ENCODE measurements around the gene GTF3A.

DNA sequence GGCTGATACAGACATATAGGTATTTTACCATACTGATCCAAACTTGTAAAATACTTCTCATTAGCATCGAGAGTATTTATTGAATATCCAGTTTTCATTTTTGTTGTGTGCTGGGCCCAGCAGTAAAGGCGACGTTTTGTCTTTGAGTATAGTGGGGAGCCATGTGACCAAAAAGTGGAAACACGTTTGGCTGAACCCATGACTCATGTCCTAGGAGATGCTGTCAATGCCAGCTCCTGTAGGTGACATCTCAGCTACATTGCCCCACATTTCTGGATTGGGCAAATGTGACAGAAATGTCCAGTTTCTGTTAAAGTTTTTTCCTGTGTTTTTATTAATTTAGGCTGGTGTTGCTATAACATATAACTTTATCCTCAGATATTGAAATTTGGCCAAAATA, 26.1 kb upstream of the GTF3A start:
- TF ChIP-seq POLR2AphosphoS5 (IDR thresholded peaks at IDR 0.05; ENCODE audit: low read depth, low read length) (no peak), POLR2A (IDR thresholded peaks at IDR 0.05; ENCODE audit: low read depth, low read length) (no peak)
